RCC 7860 (cell line): ENCODE measurements around the gene SRRM3.
"Not testable (repeated sequence)": the region's sequence is repeated elsewhere in the genome, so short reads cannot be mapped to it uniquely, and the experiment has no call there.

Experiments
- DNase-seq: peaks from one replicate; pipeline ENCODE4 v3.0.0-alpha.2; 2015; ENCODE audit warnings: low spot score
- FAIRE-seq: peaks from 2 replicates; lab custom pipeline; 2012; peaks lifted over from hg19 to GRCh38; lab: Jason Lieb, UNC

The SRRM3 gene

GRCh38 chr7:76285604-76286374 lies 84.1 kb downstream of the SRRM3 start:
- FAIRE-seq = no peak

DNA sequence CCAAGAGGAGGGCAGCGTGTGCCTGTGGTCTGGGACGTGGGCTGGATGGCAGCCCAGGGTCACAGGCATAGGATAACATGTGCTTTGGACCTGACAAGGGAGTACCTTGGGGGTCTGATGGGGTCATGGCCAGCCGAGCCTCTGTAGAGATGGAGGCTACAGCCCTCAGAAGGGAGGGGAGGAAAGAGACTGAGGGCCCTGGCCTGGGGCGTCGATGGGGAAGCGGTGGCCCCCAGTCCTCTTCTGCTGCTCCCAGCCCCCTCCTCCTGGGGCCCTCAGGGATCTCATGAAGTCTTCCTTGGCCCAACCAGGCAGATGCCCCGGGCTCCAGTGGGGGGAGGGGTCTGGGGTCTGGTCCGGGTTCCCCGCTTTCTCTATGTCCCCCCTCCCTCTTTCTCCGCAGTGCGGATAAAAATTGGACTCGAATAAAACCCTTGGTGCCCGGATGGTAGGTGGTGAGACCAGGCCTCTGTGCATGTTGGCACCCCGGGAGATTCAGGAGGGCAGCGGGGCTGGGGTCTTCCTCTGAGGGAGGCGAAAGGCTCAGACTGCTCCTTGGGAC lies 85.2 kb downstream of the SRRM3 start:
- DNase-seq (no peak), FAIRE-seq (no peak)

More at GRCh38 chr7:76285604-76286374, 84.1 kb downstream of the SRRM3 start:
- DNase-seq = no peak

- not testable (repeated sequence) for FAIRE-seq, DNase-seq
These were observed 89.2 kb downstream of the SRRM3 start for GRCh38 chr7:76290847-76291350.

GRCh38 chr7:76291351-76292212 lies 89.9 kb downstream of the SRRM3 start:
- peak; percentile 96 for FAIRE-seq
- DNase-seq = peak; percentile 100

DNA sequence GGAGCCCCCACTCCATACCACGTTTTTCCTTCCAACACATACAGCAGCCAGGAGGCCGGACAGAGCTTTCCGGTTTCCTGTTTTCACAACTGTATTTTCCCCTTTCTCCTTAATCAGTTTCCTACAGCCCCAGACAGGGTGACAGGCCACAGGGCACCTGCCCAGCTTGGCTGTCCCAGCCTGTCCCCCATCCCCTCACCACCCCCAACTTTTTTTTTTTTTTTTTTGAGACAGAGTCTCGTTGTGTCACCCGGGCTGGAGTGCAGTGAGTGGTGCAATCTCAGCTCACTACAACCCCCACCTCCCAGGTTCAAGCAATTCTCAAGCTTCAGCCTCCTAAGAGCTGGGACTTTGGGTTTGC lies 90.5 kb downstream of the SRRM3 start:
- no peak for DNase-seq
- no peak for FAIRE-seq

- not testable (repeated sequence) for FAIRE-seq, DNase-seq
These were observed 91.2 kb downstream of the SRRM3 start for GRCh38 chr7:76292911-76293310.

DNA sequence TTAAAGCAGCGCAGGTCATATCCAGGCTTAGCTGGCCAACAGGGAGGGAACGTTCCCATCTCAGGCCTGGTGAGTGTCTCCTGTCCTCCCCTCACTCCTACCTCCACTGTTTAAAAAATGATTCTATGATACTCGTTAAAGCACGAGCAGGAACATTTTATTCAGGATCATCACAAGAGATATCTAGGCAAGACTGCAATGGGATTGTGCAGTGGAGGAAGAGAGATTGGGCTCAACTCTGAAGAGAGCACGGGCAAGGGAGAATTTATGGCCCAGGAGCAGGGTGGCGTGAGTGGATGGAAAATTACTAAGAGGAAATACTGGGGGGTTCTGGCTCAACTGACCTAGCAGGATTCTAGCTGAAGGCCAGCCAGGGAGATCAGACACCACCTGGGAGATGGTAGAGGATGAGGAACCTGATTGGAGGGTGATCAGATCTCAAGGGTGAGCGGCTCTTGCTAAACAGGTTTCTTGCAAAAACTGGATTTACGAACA lies 91.8 kb downstream of the SRRM3 start:
- DNase-seq (no peak), FAIRE-seq (no peak)

DNA sequence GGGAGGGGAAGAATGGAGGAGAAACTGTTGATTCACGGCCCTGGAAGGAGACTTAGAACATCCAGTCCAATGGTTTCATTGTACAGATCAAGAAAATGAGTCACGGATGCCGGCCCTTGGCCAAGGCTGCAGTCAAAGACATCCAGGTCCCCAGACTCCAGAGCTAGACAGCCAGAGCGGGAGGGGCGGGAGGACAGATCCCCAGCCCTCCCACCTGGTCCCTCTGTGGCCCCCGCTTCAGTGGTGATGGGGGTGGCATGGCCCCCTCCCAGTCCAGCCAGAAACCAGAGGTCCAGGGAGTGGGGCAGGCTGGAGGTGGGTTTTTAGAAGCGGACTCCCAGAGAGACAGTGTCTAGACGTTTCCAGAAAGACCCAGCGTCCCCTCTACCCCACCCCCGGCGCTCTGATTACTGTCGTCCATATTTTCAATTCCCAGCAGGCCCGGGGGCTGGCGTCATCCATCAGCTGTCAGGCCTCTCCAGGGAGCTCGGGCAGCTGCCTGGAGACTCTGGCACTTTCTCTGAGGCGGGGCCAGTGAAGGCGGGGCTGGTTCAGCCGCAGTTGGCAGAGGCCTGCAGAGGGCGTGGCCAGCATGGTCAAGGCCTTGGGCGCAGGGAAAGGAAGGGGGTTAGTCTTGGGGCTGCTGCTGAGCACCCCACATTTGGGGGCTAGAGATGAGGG lies 92.8 kb downstream of the SRRM3 start:
- peak; percentile 85 for FAIRE-seq
- peak; percentile 96 for DNase-seq

- FAIRE-seq (no peak), DNase-seq (no peak)
These were observed 95.3 kb downstream of the SRRM3 start for GRCh38 chr7:76296743-76297740.

DNA sequence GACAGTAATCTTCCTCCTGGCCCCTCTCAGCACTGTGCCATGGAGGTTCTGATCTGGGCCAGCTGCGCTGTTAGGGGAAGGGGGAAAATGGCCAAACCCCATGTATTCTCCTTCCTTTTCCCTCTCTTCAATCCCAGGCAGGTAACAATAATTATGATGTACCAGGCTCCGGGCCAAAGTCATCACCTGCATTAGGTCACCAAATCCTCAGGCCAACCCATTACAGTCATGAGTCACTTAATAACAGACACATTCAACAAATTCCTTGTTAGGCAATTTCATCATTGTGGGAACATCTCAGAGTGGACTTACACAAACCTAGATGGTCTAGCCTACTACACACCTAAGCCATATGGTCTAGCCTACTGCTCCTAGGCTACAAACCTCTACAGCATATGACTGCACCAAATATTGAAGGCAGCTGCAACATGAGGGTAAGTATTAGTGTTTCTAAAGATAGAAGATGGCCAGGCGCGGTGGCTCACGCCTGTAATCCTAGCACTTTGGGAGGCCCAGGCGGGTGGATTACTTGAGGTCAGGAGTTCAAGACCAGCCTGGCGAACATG lies 98.6 kb downstream of the SRRM3 start:
- FAIRE-seq = peak; percentile 89

GRCh38 chr7:76301000-76301399 lies 99.3 kb downstream of the SRRM3 start:
- FAIRE-seq (no peak), DNase-seq (no peak)

More for the DNA sequence above, 98.6 kb downstream of the SRRM3 start:
- DNase-seq = peak; percentile 93

DNA sequence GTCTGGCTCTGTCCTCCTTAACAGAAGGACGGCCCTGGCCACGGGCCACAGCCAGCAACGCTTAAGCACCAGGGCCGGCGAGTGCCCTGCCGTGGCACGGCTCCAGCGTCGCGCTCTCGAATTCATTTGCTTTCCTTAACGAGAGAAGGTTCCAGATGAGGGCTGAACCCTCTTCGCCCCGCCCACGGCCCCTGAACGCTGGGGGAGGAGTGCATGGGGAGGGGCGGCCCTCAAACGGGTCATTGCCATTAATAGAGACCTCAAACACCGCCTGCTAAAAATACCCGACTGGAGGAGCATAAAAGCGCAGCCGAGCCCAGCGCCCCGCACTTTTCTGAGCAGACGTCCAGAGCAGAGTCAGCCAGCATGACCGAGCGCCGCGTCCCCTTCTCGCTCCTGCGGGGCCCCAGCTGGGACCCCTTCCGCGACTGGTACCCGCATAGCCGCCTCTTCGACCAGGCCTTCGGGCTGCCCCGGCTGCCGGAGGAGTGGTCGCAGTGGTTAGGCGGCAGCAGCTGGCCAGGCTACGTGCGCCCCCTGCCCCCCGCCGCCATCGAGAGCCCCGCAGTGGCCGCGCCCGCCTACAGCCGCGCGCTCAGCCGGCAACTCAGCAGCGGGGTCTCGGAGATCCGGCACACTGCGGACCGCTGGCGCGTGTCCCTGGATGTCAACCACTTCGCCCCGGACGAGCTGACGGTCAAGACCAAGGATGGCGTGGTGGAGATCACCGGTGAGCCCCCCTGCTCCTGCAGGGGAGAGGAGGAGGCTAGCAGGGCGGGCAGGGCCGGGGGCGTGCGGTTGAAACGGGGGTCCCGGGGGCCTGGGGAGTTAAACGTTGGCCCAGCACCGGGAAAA lies 100.9 kb downstream of the SRRM3 start, which contains the start of gene HSPB1:
Gene HSPB1, plus strand, starts transcription at position 327 of the 855 bp plus-strand sequence. Its CDS starts 40 bp downstream, at position 367.
- FAIRE-seq (peak; percentile 85), DNase-seq (peak; percentile 93)

DNA sequence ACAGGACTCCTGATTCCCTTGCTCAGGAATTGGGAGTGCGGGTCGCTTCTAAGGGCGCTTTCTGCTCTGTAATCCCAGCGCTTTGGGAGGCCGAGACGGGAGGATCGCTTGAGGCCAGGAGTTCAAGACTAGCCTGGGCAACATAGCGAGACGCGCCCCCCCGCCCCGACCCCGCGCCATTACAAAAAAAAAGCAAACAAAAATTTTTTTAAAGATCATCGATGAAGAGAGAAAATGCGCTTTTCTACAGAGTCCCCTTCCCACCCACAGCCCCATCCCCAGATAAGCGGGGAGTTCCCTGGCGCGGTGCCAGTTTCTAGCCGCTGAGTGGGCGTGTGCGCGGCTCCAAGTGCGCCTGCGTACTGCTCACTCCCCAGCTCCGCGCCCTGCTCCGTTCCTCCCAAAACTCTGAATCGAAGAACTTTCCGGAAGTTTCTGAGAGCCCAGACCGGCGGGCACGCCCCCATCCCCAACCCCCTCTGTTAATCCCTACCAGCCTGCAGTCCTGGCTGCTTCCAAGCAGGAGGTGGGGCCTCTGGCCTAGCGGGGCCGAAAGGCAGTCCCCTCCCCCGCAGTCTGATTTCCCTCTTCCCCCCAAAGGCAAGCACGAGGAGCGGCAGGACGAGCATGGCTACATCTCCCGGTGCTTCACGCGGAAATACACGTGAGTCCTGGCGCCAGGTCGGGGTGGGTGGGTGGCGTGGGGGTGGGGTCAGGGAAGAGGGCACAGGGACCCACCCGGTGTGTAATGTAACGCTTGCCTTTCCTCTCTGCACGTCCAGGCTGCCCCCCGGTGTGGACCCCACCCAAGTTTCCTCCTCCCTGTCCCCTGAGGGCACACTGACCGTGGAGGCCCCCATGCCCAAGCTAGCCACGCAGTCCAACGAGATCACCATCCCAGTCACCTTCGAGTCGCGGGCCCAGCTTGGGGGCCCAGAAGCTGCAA lies 101.8 kb downstream of the SRRM3 start:
- DNase-seq (peak; percentile 92), FAIRE-seq (peak; percentile 82)

- no peak for DNase-seq
- FAIRE-seq = no peak
These were observed 103.2 kb downstream of the SRRM3 start for GRCh38 chr7:76304888-76305375.

GRCh38 chr7:76308874-76309273 lies 107.2 kb downstream of the SRRM3 start:
- not testable (repeated sequence) for FAIRE-seq, DNase-seq

DNA sequence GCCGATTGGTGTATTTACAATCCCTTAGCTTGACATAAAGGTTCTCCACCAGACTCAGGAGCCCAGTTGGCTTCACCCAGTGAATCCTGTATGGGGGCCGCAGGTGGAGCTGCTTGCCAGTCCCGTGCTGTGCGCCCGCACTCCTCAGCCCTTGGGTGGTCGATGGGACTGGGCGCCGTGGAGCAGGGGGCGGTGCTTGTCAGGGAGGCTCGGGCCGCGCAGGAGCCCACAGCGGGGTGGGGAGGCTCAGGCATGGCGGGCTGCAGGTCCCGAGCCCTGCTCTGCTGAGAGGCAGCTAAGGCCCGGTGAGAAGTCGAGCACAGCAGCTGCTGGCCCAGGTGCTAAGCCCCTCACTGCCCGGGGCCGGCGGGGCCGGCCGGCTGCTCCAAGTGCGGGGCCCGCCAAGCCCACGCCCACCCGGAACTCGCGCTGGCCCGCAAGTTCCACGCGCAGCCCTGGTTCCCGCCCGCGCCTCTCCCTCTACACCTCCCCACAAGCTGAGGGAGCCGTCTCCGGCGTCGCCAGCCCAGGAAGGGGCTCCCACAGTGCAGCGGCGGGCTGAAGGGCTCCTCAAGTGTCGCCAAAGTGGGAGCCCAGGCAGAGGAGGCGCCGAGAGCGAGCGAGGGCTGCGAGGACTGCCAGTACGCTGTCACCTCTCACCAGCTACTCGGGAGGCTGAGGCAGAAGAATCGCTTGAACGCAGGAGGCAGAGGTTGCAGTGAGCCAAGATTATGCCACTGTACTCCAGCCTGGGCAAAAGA lies 107.8 kb downstream of the SRRM3 start:
- not testable (repeated sequence) for FAIRE-seq, DNase-seq
